Eye (tissue), 1 donor: ENCODE results near the gene VSTM2B.

Experiments
- DNase-seq: peaks from one replicate; pipeline ENCODE4 v3.0.0-alpha.2; 2015

Gene VSTM2B

GRCh38 chr19:29497686-29498436 lies 27.9 kb upstream of the VSTM2B start:
- no peak for DNase-seq

GRCh38 chr19:29499261-29499920 lies 26.4 kb upstream of the VSTM2B start:
- DNase-seq, result no peak

- DNase-seq, result no peak
Measured at GRCh38 chr19:29499921-29500590, 25.7 kb upstream of the VSTM2B start.

- DNase-seq, result no peak
Measured at GRCh38 chr19:29501816-29502580, 23.8 kb upstream of the VSTM2B start.

GRCh38 chr19:29502581-29502850 lies 23.3 kb upstream of the VSTM2B start:
- DNase-seq, result no peak

GRCh38 chr19:29503140-29503758 lies 22.5 kb upstream of the VSTM2B start:
- DNase-seq, result peak; percentile 44

GRCh38 chr19:29503785-29504184 lies 22.0 kb upstream of the VSTM2B start:
- DNase-seq, result no peak

- no peak for DNase-seq
Measured at GRCh38 chr19:29504454-29504853, 21.3 kb upstream of the VSTM2B start.

- peak; percentile 37 for DNase-seq
Measured at GRCh38 chr19:29505097-29505824, 20.5 kb upstream of the VSTM2B start.

GRCh38 chr19:29506619-29506911 lies 19.2 kb upstream of the VSTM2B start:
- no peak for DNase-seq

GRCh38 chr19:29507081-29507860 lies 18.5 kb upstream of the VSTM2B start:
- DNase-seq, result no peak

GRCh38 chr19:29508181-29508580 lies 17.6 kb upstream of the VSTM2B start:
- no peak for DNase-seq

- no peak for DNase-seq
Measured at GRCh38 chr19:29509456-29509855, 16.3 kb upstream of the VSTM2B start.

GRCh38 chr19:29510701-29511265 lies 15.0 kb upstream of the VSTM2B start:
- DNase-seq, result no peak

GRCh38 chr19:29511768-29512167 lies 14.0 kb upstream of the VSTM2B start:
- no peak for DNase-seq

- DNase-seq, result no peak
Measured at GRCh38 chr19:29512748-29513147, 13.0 kb upstream of the VSTM2B start.

GRCh38 chr19:29514525-29515232 lies 11.1 kb upstream of the VSTM2B start:
- DNase-seq, result no peak

GRCh38 chr19:29515233-29515619 lies 10.6 kb upstream of the VSTM2B start:
- no peak for DNase-seq

GRCh38 chr19:29515706-29516357 lies 10.0 kb upstream of the VSTM2B start:
- no peak for DNase-seq

GRCh38 chr19:29516358-29516725 lies 9.5 kb upstream of the VSTM2B start:
- DNase-seq, result no peak
